GM06990 (cell line): ENCODE measurements around the gene MRPL43.

ENCODE experiments used
- DNase-seq: peaks from one replicate; pipeline ENCODE4 v3.0.0-alpha.2; 2011; ENCODE audit not compliant: insufficient read length; ENCODE audit errors: extremely low read depth
- H3K27me3 ChIP-seq: replicated peaks from 2 replicates; pipeline ENCODE4 v1.6.0; 2011; ENCODE audit warnings: low read length; ENCODE audit not compliant: control insufficient read depth, insufficient read depth
- H3K36me3 ChIP-seq: 2 replicates; pipeline ENCODE4 v1.5.1; 2011; ENCODE audit warnings: low read length; ENCODE audit not compliant: control insufficient read depth, insufficient read depth
- H3K4me3 ChIP-seq: replicated peaks from 2 replicates; pipeline ENCODE4 v1.5.1; 2011; ENCODE audit warnings: low read depth, mild to moderate bottlenecking, control low read depth, low read length
- TF ChIP-seq, protein P1 (sequence below): IDR thresholded peaks from 2 replicates; pipeline ENCODE4 v1.5.1; 2011; ENCODE audit warnings: low read length, control low read depth, mild to moderate bottlenecking, inconsistent platforms; ENCODE audit not compliant: insufficient read depth, poor library complexity, severe bottlenecking

Gene MRPL43

DNA sequence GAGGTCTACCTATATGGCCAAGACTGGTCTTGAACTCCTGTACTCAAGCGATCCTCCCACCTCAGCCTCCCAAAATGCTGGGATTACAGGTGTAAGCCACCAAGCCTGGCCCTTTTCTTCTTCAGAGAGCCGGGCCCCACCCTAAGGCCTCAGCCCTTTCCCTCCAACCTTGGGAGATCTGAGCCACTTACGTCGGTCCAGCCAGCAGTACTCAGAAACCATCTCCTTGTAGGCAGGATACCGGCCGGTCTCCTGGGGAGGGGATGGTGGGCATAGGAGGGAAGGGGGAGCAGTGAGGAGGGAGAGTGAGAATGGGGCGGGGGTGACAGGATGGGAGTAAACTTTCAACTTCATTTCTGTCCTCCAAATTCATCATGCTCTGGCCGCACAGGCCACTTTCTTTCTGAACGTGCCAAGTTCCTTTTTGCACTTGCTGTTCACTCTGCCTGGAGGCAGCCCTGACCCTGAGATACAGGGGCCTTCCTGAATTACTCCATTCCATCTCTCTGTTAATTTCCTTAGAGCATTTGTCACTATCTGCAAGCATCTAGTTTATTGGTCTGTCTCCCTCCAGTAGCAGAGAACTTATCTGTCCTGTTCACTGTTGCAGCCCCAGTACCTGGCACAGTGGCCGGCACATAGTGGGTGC lies 33.3 kb upstream of the MRPL43 start:
- no peaks in the 10 kb centered on the region for H3K36me3 ChIP-seq
- DNase-seq, result no peak

DNA sequence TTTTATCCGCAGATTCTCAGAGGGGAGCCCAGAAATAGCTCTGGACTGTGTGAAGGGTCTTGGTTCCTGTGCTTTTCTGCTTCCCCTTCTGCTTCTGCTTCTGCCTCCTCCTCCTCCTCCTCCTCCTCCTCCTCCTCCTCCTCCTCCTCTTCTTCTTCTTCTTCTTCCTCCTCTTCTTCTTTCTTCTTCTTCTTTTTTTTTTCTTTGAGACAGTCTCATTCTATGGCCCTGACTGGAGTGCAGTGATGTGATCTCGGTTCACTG lies 32.1 kb upstream of the MRPL43 start:
- TF ChIP-seq, protein P1, sequence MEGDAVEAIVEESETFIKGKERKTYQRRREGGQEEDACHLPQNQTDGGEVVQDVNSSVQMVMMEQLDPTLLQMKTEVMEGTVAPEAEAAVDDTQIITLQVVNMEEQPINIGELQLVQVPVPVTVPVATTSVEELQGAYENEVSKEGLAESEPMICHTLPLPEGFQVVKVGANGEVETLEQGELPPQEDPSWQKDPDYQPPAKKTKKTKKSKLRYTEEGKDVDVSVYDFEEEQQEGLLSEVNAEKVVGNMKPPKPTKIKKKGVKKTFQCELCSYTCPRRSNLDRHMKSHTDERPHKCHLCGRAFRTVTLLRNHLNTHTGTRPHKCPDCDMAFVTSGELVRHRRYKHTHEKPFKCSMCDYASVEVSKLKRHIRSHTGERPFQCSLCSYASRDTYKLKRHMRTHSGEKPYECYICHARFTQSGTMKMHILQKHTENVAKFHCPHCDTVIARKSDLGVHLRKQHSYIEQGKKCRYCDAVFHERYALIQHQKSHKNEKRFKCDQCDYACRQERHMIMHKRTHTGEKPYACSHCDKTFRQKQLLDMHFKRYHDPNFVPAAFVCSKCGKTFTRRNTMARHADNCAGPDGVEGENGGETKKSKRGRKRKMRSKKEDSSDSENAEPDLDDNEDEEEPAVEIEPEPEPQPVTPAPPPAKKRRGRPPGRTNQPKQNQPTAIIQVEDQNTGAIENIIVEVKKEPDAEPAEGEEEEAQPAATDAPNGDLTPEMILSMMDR, result no peak
- DNase-seq, result no peak
- H3K36me3 ChIP-seq, result no peaks in the 10 kb centered on the region
- peaks cover 2% of the 10 kb centered on the region for H3K27me3 ChIP-seq
- no peak overlapping the region for H3K4me3 ChIP-seq

More for the DNA sequence above, 33.3 kb upstream of the MRPL43 start:
- TF ChIP-seq, protein P1, result no peak
- Histone ChIP-seq H3K4me3 (no peak overlapping the region), H3K27me3 (peaks cover 2% of the 10 kb centered on the region)

DNA sequence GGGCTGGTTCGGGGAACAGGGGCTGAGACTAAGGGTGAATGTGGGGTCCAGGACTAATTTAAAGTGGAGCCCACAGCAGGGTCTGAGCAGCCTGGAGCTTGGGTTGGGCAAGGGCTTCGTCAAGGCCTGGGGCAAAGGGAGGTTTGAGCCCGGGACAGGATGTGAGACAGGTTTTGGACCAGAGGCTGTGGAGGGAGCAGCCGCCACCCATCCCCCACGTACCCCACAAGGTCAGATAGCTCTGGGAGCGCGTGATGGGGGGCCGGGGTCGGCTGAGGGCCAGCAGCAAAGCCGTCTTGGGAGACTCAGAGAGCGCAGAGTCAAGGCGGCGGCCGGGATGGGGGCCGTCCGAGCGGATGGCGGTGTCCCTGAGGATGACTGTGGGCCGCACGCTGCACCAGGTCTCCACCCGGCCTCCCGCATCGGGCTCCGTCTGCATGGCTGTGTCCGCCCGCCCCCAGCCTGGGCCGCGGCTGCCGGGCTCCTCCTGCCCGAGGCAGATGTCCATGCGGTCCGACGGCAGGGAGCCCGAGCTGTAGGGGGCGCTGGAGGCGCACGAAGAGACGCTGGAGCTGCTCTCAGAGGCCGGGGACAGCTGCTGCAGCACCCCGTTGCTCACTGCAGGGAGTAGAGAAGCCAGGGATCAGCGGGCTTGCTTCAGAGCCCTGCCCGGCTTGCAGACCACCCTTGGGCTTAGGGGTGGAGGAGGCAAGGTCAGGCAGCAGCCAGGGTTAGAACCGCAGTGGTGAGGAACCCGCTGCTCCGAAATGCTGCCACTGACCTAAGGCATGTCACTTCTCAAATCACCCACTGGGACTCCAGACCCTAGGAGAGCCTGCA lies 31.5 kb upstream of the MRPL43 start:
- peaks cover 2% of the 10 kb centered on the region for H3K27me3 ChIP-seq
- H3K4me3 ChIP-seq, result no peak overlapping the region
- TF ChIP-seq, protein P1, result peak; percentile 73
- peak; percentile 67 for DNase-seq
- H3K36me3 ChIP-seq, result no peaks in the 10 kb centered on the region

DNA sequence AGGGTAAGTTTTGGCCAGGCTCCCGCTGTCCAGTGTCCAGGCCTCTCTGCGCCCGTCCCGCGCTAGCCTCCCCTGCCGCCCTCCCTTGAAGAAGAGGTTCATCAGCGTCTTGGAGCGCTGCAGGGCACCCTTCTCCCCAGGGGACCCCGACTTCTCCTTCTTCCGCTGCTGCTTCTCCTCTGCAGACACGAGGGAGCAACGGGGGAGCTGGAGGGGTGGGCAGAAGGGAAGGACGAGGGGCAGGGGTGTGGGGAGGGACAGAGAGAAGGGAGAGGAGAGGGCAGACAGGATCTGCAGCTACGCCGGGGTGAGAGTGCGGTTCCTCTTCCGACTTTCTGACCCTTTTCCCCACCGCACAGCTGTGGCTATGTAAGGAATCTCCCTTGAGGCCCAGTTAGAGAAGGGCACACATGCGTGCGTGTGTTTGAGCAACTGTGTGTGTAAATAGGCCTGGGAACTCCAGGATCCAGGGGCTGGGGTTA lies 30.9 kb upstream of the MRPL43 start:
- Histone ChIP-seq H3K36me3 (no peaks in the 10 kb centered on the region), H3K4me3 (no peak overlapping the region), H3K27me3 (peaks cover 2% of the 10 kb centered on the region)
- no peak for DNase-seq
- TF ChIP-seq, protein P1, result no peak

DNA sequence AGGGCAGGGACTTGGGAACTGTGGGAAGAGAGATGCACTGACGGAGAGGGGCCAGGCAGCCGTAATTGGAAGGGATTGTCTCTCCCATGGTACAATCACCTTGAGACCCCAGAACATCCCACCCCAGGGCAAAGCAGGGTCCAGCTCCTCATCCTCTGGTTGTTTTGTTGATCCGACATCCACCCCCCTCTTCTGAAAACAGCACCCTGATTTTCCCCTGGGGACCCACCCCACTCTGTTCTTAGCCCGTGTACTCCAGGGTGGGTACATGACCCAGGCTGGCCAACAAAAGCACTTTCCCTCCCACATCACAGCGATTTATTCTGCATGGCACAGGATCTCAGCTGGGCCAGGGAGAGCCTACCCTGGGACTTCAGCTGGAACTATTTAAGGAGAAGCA lies 29.5 kb upstream of the MRPL43 start:
- DNase-seq, result no peak
- TF ChIP-seq, protein P1, result no peak
- Histone ChIP-seq H3K27me3 (peaks cover 2% of the 10 kb centered on the region), H3K4me3 (no peak overlapping the region), H3K36me3 (no peaks in the 10 kb centered on the region)
